Hepatocyte (in vitro differentiated cells): ENCODE data around the gene GRB10. TPM values are rescaled to one million over a fixed set of nuclear protein-coding genes. Genes with fewer than 3 reads are reported as not detected.

Experiments used
- DNase-seq: peaks from one replicate; pipeline ENCODE4 v3.0.0-alpha.2; 2016; ENCODE audit warnings: low spot score
- H2AFZ ChIP-seq: fragments of 200-600 bp; sonication (generic); 2 replicates; pipeline ENCODE4 v1.6.0; 2016; ENCODE audit warnings: antibody characterized with exemption, mild to moderate bottlenecking
- H3K27ac ChIP-seq: fragments of 200-600 bp; sonication (generic); 2 replicates; pipeline ENCODE4 v1.5.1; 2016; ENCODE audit warnings: mild to moderate bottlenecking
- H3K27me3 ChIP-seq: fragments of 200-600 bp; sonication (generic); 2 replicates; pipeline ENCODE4 v1.6.1; 2016
- H3K36me3 ChIP-seq: fragments of 200-600 bp; sonication (generic); replicated peaks from 2 replicates; pipeline ENCODE4 v1.5.1; 2016; ENCODE audit warnings: low read depth; ENCODE audit not compliant: insufficient read depth
- H3K4me1 ChIP-seq: fragments of 200-600 bp; sonication (generic); 2 replicates; pipeline ENCODE4 v1.5.1; 2016; ENCODE audit warnings: mild to moderate bottlenecking, moderate library complexity; ENCODE audit not compliant: insufficient read depth
- H3K4me2 ChIP-seq: fragments of 200-600 bp; sonication (generic); 2 replicates; pipeline ENCODE4 v1.6.0; 2016
- H3K4me3 ChIP-seq: fragments of 200-600 bp; sonication (generic); 2 replicates; pipeline ENCODE4 v1.5.1; 2016; ENCODE audit warnings: mild to moderate bottlenecking
- H3K79me2 ChIP-seq: fragments of 200-600 bp; sonication (generic); 2 replicates; pipeline ENCODE4 v1.6.0; 2017; ENCODE audit warnings: mild to moderate bottlenecking
- H3K9me2 ChIP-seq: fragments of 200-600 bp; sonication (generic); replicated peaks from 2 replicates; pipeline ENCODE4 v1.6.0; 2017; ENCODE audit warnings: mild to moderate bottlenecking; ENCODE audit not compliant: insufficient read depth
- H3K9me3 ChIP-seq: fragments of 200-600 bp; sonication (generic); 2 replicates; pipeline ENCODE4 v1.5.1; 2016; ENCODE audit warnings: low read depth, mild to moderate bottlenecking
- H4K20me1 ChIP-seq: fragments of 200-600 bp; sonication (generic); 2 replicates; pipeline ENCODE4 v1.6.0; 2016; ENCODE audit warnings: mild to moderate bottlenecking; ENCODE audit not compliant: insufficient read depth, poor library complexity, severe bottlenecking
- EZH2 ChIP-seq: fragments of 200-600 bp; sonication (generic); IDR thresholded peaks from 2 replicates; pipeline ENCODE4 v1.6.1; 2016; ENCODE audit warnings: antibody characterized with exemption, mild to moderate bottlenecking, borderline replicate concordance
- EZH2phosphoT487 ChIP-seq: fragments of 200-600 bp; sonication (generic); IDR thresholded peaks from one replicate; pipeline ENCODE4 v1.6.1; 2018; ENCODE audit warnings: antibody characterized with exemption, mild to moderate bottlenecking, low read depth, moderate library complexity; ENCODE audit not compliant: unreplicated experiment, severe bottlenecking
- WGBS: methylation state at CpG from one replicate; pipeline ENCODE4 v1.1.6; 2016; ENCODE audit warnings: low lambda C conversion rate; ENCODE audit errors: missing lambda C conversion rate; 5-methylcytosine and 5-hydroxymethylcytosine counted together
- polyA plus RNA-seq: library from polyadenylated mRNA; unstranded; fragments of >200 nt; fragmentation: Nextera tagmentation; extraction: Ambion mirVana; gene quantifications from 2 replicates; pipeline ENCODE4 v1.2.1, GENCODE V29; 2016
- total RNA-seq: library from RNA; depleted of rRNA; stranded (reverse); fragments of >200 nt; gene quantifications from 2 replicates; pipeline ENCODE4 v1.2.3, GENCODE V29; 2014
- TF ChIP-seq, protein P1 (sequence below): fragments of 200-600 bp; sonication (generic); IDR thresholded peaks from 2 replicates; pipeline ENCODE4 v1.5.1; 2016; ENCODE audit warnings: antibody characterized with exemption, mild to moderate bottlenecking; ENCODE audit not compliant: poor library complexity

Gene GRB10
- total and polyA plus RNA-seq, 2 experiments from 2014 or later: 47.6 to 65.9 TPM

DNA sequence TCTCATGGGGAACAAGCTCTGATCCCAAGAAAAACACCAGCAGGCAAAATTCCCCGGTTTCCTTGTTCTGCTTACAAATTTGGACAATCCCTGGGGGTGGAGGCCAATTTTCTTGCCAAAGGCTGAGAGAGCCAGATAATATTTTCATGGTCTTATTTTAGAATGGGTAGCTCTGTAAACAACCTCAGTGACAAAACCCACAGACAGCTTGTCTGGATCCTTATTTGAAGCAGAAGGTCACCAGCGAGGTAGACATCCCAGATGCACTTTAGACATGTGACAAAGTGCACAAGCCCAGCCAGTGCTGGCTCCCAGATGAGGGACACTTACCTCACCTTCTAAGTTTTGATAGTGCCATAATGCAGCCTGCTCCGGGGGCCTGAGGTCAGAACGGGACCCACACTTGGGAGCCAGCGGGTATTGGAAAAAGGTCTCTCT lies 114.9 kb downstream of the GRB10 start:
- H3K9me2 ChIP-seq: no peaks in the 10 kb centered on the region
- TF ChIP-seq EZH2 (no peak), EZH2phosphoT487 (no peak)
- TF ChIP-seq, protein P1, sequence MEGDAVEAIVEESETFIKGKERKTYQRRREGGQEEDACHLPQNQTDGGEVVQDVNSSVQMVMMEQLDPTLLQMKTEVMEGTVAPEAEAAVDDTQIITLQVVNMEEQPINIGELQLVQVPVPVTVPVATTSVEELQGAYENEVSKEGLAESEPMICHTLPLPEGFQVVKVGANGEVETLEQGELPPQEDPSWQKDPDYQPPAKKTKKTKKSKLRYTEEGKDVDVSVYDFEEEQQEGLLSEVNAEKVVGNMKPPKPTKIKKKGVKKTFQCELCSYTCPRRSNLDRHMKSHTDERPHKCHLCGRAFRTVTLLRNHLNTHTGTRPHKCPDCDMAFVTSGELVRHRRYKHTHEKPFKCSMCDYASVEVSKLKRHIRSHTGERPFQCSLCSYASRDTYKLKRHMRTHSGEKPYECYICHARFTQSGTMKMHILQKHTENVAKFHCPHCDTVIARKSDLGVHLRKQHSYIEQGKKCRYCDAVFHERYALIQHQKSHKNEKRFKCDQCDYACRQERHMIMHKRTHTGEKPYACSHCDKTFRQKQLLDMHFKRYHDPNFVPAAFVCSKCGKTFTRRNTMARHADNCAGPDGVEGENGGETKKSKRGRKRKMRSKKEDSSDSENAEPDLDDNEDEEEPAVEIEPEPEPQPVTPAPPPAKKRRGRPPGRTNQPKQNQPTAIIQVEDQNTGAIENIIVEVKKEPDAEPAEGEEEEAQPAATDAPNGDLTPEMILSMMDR: no peak
- H3K4me3 ChIP-seq: no peak overlapping the region
- H3K27me3 ChIP-seq: no peaks in the 10 kb centered on the region
- H4K20me1 ChIP-seq: peaks cover 15% of the 10 kb centered on the region
- H3K27ac ChIP-seq: peak overlapping the region; percentile 32
- H3K36me3 ChIP-seq: no peaks in the 10 kb centered on the region
- DNase-seq: no peak
- H3K9me3 ChIP-seq: no peaks in the 10 kb centered on the region
- peaks cover 6% of the 10 kb centered on the region for H3K4me1 ChIP-seq
- WGBS: 89% methylated on average over 5 of the region's 5 CpGs
- H3K4me2 ChIP-seq: peak overlapping the region; percentile 4
- H3K79me2 ChIP-seq: peaks cover 34% of the 10 kb centered on the region
- no peak overlapping the region for H2AFZ ChIP-seq

DNA sequence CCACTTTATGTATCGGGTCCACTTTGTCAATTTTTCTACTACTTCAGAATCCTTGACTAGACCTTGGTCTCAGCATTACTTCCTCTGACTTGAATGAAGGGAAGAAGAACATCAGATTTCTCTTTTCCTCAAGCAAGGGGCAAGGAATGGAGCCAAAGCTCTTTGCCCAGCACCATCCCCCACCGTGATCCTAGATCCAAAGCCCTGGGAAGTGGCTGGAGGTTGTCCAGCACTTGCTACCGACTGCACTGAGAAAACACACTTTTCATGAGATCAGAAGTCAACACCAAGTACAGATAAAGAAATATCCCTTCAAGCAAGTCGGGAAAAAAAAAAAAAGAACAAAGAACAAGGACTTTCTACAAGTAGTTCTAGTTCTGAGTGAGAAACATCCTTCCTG lies 115.4 kb downstream of the GRB10 start:
- Histone ChIP-seq H3K36me3 (no peaks in the 10 kb centered on the region), H3K27ac (peak overlapping the region; percentile 52), H3K27me3 (no peaks in the 10 kb centered on the region), H3K9me2 (no peaks in the 10 kb centered on the region), H3K4me3 (no peak overlapping the region), H3K79me2 (peaks cover 34% of the 10 kb centered on the region), H3K4me2 (peak overlapping the region; percentile 4), H3K4me1 (peaks cover 6% of the 10 kb centered on the region), H3K9me3 (no peaks in the 10 kb centered on the region), H4K20me1 (peaks cover 15% of the 10 kb centered on the region), H2AFZ (no peak overlapping the region)
- TF ChIP-seq, protein P1: no peak
- no peak for TF ChIP-seq EZH2phosphoT487
- no peak for TF ChIP-seq EZH2
- no peak for DNase-seq
- WGBS: 65% methylated on average over 4 of the region's 4 CpGs

DNA sequence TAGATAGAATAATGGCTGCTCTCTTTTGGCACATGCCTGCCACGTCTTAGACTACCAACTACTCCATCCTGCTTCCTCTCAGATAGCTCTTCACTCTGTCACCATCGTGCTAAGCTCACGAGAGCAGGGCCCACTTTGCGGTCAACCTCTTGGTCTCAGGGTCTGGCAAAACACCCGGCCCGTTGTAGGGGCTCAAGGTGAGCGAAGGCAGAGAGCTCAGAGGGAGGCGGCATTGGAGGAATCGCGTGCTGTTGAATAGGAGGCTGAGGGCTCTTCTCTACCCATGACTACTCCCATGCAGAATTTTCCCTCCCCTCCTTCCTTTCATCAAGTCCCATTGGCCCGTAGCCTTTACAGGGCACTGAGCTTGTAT lies 116.6 kb downstream of the GRB10 start:
- Histone ChIP-seq H3K79me2 (peaks cover 32% of the 10 kb centered on the region), H4K20me1 (peaks cover 10% of the 10 kb centered on the region), H3K27me3 (no peaks in the 10 kb centered on the region), H3K9me3 (no peaks in the 10 kb centered on the region), H3K4me3 (no peak overlapping the region), H3K4me2 (no peak overlapping the region), H3K27ac (no peak overlapping the region), H3K9me2 (no peaks in the 10 kb centered on the region), H3K4me1 (peaks cover 6% of the 10 kb centered on the region), H2AFZ (no peak overlapping the region), H3K36me3 (no peaks in the 10 kb centered on the region)
- TF ChIP-seq EZH2phosphoT487 (no peak), EZH2 (no peak)
- TF ChIP-seq, protein P1: no peak
- WGBS: 95% methylated on average over 11 of the region's 11 CpGs
- no peak for DNase-seq
